ENCODE results near the gene MCC.

DNA sequence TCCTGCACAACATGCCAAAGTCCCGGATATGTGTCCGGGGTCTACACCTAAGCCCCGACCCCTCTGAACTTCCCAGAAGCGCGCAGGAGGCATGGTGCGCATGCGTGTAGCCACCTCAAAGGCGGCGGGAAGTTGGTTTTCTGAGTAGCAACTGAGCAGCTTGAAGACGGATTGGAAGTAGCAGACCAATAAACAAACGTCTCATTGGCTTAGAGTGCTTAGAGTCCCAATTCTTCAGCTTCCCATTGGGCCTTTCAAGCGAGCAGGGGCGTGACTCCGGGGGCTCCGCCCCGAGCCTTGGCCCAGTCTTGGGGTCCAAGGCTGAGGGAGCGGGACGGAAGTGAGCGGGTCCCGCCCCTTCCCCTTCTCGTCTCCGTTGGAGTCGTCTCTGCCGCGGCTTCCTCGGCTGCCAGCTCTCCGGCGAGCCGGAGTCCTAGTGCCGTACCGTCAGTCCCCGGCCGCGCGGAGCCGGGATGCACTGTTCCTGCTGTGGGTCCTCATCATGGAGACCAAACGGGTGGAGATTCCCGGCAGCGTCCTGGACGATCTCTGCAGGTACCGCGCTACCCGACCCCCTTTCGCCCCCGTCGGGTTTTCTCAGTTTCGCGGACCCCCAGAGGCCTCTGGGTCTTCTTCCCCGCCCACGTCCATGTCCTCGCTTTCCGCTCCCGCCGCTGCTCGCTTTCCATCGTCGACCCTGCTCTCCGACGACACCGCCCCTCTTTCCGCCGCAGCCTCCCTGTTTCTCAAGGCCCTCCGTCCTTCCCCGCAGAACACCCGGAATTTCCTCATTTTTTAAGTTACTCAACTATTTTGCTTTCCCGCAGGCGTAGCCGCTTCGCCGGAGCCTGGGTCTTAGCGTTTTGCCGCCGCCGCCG lies 511.6 kb downstream of the MCC start, which contains the start of gene DCP2:
- TF ChIP-seq, protein P1, sequence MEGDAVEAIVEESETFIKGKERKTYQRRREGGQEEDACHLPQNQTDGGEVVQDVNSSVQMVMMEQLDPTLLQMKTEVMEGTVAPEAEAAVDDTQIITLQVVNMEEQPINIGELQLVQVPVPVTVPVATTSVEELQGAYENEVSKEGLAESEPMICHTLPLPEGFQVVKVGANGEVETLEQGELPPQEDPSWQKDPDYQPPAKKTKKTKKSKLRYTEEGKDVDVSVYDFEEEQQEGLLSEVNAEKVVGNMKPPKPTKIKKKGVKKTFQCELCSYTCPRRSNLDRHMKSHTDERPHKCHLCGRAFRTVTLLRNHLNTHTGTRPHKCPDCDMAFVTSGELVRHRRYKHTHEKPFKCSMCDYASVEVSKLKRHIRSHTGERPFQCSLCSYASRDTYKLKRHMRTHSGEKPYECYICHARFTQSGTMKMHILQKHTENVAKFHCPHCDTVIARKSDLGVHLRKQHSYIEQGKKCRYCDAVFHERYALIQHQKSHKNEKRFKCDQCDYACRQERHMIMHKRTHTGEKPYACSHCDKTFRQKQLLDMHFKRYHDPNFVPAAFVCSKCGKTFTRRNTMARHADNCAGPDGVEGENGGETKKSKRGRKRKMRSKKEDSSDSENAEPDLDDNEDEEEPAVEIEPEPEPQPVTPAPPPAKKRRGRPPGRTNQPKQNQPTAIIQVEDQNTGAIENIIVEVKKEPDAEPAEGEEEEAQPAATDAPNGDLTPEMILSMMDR (IDR thresholded peaks at IDR 0.05; ENCODE audit: insufficient read depth, low read length, poor library complexity, severe bottlenecking): no peak
- TF ChIP-seq EZH2phosphoT487 (conservative IDR thresholded peaks at IDR 0.05; ENCODE audit: low read length): no peak
